Measurements from ENCODE around the gene ZNF793. TPM values are rescaled to one million over a fixed set of nuclear protein-coding genes. Genes with fewer than 3 reads are reported as not detected.

Gene ZNF793
- total RNA-seq, 1 donor from 2014 or later, result 9.8 TPM

- Histone ChIP-seq H2AFZ (ENCODE audit: low read depth, low read length) (no peak overlapping the region), H3K4me3 (ENCODE audit: insufficient read depth, low read depth, low read length) (no peak overlapping the region), H3K27ac (ENCODE audit: low read depth, low read length) (no peak overlapping the region), H3K27me3 (ENCODE audit: insufficient read depth, low read length) (no peaks in the 10 kb centered on the region), H3K9ac (ENCODE audit: low read length) (no peak overlapping the region), H4K20me1 (ENCODE audit: insufficient read depth, low read length) (no peaks in the 10 kb centered on the region), H3K4me2 (ENCODE audit: low read length) (no peak overlapping the region), H3K79me2 (ENCODE audit: insufficient read depth, low read length) (no peaks in the 10 kb centered on the region), H3K36me3 (ENCODE audit: insufficient read depth, low read length) (peaks cover 11% of the 10 kb centered on the region), H3K4me1 (ENCODE audit: insufficient read depth, low read length) (no peaks in the 10 kb centered on the region), H3K9me3 (ENCODE audit: insufficient read depth, low read depth, low read length) (no peaks in the 10 kb centered on the region)
- TF ChIP-seq EZH2 (IDR thresholded peaks at IDR 0.05; ENCODE audit: insufficient read depth, low read length) (no peak), CTCF (IDR thresholded peaks at IDR 0.05; ENCODE audit: insufficient read depth, low read depth, low read length) (no peak)
- FAIRE-seq (no peak), DNase-seq (ENCODE audit: low read depth) (no peak)
- Mint-ChIP-seq H3K9me3 (ENCODE audit: unreplicated experiment) (peaks cover 31% of the 10 kb centered on the region), H3K4me3 (ENCODE audit: unreplicated experiment) (no peak overlapping the region), H3K4me1 (ENCODE audit: low read depth, unreplicated experiment) (no peaks in the 10 kb centered on the region), H3K27ac (ENCODE audit: unreplicated experiment) (no peak overlapping the region), H3K36me3 (ENCODE audit: low read depth, unreplicated experiment) (peaks cover 62% of the 10 kb centered on the region), H3K27me3 (ENCODE audit: low read depth, unreplicated experiment) (no peaks in the 10 kb centered on the region)
These were observed 6.7 kb downstream of the ZNF793 start for GRCh38 chr19:37513397-37513796.

- Mint-ChIP-seq H3K27ac (ENCODE audit: unreplicated experiment) (no peak overlapping the region), H3K27me3 (ENCODE audit: low read depth, unreplicated experiment) (no peaks in the 10 kb centered on the region), H3K4me3 (ENCODE audit: unreplicated experiment) (no peak overlapping the region), H3K9me3 (ENCODE audit: unreplicated experiment) (peaks cover 49% of the 10 kb centered on the region), H3K36me3 (ENCODE audit: low read depth, unreplicated experiment) (peaks cover 60% of the 10 kb centered on the region), H3K4me1 (ENCODE audit: low read depth, unreplicated experiment) (peaks cover 3% of the 10 kb centered on the region)
- FAIRE-seq, result no peak
- no peak overlapping the region for H3K27ac ChIP-seq (ENCODE audit: low read depth, low read length)
- peak; percentile 55 for DNase-seq (ENCODE audit: low read depth)
- no peaks in the 10 kb centered on the region for H3K79me2 ChIP-seq (ENCODE audit: insufficient read depth, low read length)
- H3K4me2 ChIP-seq (ENCODE audit: low read length), result no peak overlapping the region
- H3K4me1 ChIP-seq (ENCODE audit: insufficient read depth, low read length), result no peaks in the 10 kb centered on the region
- no peak overlapping the region for H3K9ac ChIP-seq (ENCODE audit: low read length)
- no peaks in the 10 kb centered on the region for H4K20me1 ChIP-seq (ENCODE audit: insufficient read depth, low read length)
- no peak overlapping the region for H2AFZ ChIP-seq (ENCODE audit: low read depth, low read length)
- no peak overlapping the region for H3K4me3 ChIP-seq (ENCODE audit: insufficient read depth, low read depth, low read length)
- peaks cover 19% of the 10 kb centered on the region for H3K36me3 ChIP-seq (ENCODE audit: insufficient read depth, low read length)
- peaks cover 9% of the 10 kb centered on the region for H3K9me3 ChIP-seq (ENCODE audit: insufficient read depth, low read depth, low read length)
- TF ChIP-seq CTCF (IDR thresholded peaks at IDR 0.05; ENCODE audit: insufficient read depth, low read depth, low read length) (no peak), EZH2 (IDR thresholded peaks at IDR 0.05; ENCODE audit: insufficient read depth, low read length) (no peak)
- no peaks in the 10 kb centered on the region for H3K27me3 ChIP-seq (ENCODE audit: insufficient read depth, low read length)
These were observed 13.2 kb downstream of the ZNF793 start for GRCh38 chr19:37519890-37520289.

GRCh38 chr19:37537391-37537947, 30.7 kb downstream of the ZNF793 start:
- H4K20me1 ChIP-seq (ENCODE audit: insufficient read depth, low read length), result no peaks in the 10 kb centered on the region
- no peak overlapping the region for H3K27ac ChIP-seq (ENCODE audit: low read depth, low read length)
- no peak overlapping the region for H3K4me3 ChIP-seq (ENCODE audit: insufficient read depth, low read depth, low read length)
- Mint-ChIP-seq H3K4me3 (ENCODE audit: unreplicated experiment) (no peak overlapping the region), H3K4me1 (ENCODE audit: low read depth, unreplicated experiment) (no peaks in the 10 kb centered on the region), H3K36me3 (ENCODE audit: low read depth, unreplicated experiment) (peaks cover 57% of the 10 kb centered on the region), H3K27me3 (ENCODE audit: low read depth, unreplicated experiment) (no peaks in the 10 kb centered on the region), H3K27ac (ENCODE audit: unreplicated experiment) (peak overlapping the region; percentile 18), H3K9me3 (ENCODE audit: unreplicated experiment) (peaks cover 73% of the 10 kb centered on the region)
- peaks cover 26% of the 10 kb centered on the region for H3K9me3 ChIP-seq (ENCODE audit: insufficient read depth, low read depth, low read length)
- no peak overlapping the region for H2AFZ ChIP-seq (ENCODE audit: low read depth, low read length)
- H3K79me2 ChIP-seq (ENCODE audit: insufficient read depth, low read length), result no peaks in the 10 kb centered on the region
- FAIRE-seq, result no peak
- no peak overlapping the region for H3K9ac ChIP-seq (ENCODE audit: low read length)
- peaks cover 24% of the 10 kb centered on the region for H3K36me3 ChIP-seq (ENCODE audit: insufficient read depth, low read length)
- DNase-seq (ENCODE audit: low read depth), result peak; percentile 26
- H3K27me3 ChIP-seq (ENCODE audit: insufficient read depth, low read length), result no peaks in the 10 kb centered on the region
- TF ChIP-seq EZH2 (IDR thresholded peaks at IDR 0.05; ENCODE audit: insufficient read depth, low read length), result no peak
- TF ChIP-seq CTCF (IDR thresholded peaks at IDR 0.05; ENCODE audit: insufficient read depth, low read depth, low read length), result no peak
- H3K4me1 ChIP-seq (ENCODE audit: insufficient read depth, low read length), result no peaks in the 10 kb centered on the region
- H3K4me2 ChIP-seq (ENCODE audit: low read length), result no peak overlapping the region

Measured in astrocyte (in vitro differentiated cells and primary cell).